HG03025 (cell line): ENCODE results near the gene CHRNG.
"Not testable (repeated sequence)": the region's sequence is repeated elsewhere in the genome, so short reads cannot be mapped to it uniquely, and the experiment has no call there.

ENCODE experiments used
- ATAC-seq: cut with Tn5 transposase; IDR thresholded peaks from one replicate; pipeline ENCODE4 v1.9.1; 2021; ENCODE audit warnings: mild to moderate bottlenecking, moderate library complexity; ENCODE audit not compliant: unreplicated experiment, low FRiP score

CHRNG gene

DNA sequence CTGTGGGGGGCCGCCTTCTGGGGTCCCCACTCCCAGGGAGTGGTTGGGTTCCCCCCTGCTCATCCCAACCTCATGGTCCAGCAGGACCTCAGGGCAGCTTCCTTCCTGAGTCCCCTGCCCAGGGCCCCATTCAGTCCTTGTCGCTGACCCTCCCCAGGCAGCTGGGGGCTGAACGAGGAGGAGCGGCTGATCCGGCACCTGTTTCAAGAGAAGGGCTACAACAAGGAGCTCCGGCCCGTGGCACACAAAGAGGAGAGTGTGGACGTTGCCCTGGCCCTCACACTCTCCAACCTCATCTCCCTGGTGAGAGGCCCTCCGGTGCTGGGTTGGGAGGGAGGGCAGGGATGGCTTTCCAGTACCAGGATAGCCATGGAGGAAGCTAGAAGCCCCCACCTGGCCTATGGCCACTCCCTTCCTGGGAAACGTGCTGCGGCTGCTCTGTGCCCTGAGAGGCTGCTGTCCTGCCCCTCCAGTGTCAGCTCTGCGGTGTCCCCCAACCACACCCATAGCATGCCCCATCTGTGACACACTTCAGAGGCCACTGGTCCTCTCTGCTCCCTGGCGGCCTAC is 13.0 kb upstream of the CHRNG start:
- no peak for ATAC-seq

DNA sequence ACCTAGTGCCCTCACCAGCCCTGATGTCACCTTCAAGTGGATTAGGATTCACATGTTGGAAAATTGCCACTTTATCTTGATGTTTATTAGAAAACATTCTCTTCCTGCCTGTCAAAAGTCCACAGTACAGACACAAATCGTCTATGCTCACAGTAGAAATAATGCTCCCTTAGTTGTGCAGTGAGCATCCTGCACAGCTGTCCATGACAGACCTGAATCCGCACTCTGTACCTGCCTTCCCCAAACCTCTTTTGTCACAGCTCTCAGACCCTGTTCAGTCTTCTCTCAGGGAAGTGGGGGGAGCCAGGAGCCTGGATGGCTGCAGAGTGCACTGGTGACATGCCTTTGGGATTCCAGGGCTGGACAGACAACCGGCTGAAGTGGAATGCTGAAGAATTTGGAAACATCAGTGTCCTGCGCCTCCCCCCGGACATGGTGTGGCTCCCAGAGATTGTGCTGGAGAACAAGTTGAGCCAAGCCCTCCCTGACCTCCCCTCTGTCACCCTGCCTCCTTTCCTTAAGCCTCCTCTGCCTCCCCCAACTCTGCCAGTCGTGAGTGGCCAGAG is 11.5 kb upstream of the CHRNG start:
- no peak for ATAC-seq

DNA sequence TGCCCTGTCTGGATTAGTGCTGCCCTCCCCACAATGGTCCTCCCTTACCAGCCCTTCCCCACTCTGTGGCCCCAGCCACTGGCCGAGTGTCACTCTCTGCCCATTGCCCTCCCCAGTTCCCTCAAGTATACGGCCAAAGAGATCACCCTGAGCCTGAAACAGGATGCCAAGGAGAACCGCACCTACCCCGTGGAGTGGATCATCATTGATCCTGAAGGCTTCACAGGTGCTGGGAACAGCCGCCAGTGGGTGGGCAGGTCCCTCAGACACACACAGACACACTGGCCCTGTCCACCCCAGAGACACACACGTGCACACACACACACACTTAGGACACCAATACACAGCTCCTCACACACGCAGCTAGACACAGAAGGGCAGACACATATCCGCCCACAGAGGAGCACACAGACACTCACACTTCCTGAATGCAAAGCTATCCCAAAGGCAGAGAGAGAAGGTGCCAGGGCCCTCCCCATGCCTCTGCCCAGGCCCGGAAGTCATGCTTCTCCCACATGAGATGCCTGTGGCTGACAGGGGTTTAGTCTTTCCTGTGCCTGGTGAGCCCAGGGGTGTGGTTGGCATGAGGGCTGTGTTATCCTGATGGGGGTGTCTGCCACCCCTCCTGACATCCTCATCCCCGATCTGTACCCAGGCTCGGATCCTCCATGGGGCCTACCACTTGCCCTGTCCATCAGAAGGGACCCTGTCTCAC is 10.6 kb upstream of the CHRNG start:
- ATAC-seq, result no peak

DNA sequence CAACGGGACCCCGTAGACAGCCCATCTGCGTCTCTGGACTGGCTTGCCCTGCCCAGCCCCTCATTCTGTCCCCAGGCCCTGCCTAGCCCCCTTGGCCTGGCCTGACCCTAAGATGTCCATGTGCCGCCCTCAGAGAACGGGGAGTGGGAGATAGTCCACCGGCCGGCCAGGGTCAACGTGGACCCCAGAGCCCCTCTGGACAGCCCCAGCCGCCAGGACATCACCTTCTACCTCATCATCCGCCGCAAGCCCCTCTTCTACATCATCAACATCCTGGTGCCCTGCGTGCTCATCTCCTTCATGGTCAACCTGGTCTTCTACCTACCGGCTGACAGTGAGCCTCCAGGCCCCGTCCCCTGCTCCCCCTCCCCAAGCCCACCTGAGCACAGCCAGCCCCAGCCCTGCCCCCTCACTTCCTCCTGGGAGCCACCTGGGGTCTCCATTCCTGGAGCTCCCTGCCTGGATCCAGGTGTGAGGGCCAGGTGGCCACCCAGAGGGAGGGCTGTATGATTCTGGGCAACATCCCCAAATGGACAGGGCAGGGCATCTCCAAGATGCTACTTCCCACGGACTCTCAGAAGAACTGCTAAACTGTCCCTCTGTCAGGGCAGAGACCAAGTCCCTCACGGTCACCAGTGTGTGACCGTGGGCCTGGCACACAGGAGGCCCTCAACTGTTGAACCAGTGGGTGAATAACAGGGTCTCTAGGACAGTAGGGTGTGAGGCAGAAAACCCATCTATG is 9.5 kb upstream of the CHRNG start:
- ATAC-seq, result no peak

DNA sequence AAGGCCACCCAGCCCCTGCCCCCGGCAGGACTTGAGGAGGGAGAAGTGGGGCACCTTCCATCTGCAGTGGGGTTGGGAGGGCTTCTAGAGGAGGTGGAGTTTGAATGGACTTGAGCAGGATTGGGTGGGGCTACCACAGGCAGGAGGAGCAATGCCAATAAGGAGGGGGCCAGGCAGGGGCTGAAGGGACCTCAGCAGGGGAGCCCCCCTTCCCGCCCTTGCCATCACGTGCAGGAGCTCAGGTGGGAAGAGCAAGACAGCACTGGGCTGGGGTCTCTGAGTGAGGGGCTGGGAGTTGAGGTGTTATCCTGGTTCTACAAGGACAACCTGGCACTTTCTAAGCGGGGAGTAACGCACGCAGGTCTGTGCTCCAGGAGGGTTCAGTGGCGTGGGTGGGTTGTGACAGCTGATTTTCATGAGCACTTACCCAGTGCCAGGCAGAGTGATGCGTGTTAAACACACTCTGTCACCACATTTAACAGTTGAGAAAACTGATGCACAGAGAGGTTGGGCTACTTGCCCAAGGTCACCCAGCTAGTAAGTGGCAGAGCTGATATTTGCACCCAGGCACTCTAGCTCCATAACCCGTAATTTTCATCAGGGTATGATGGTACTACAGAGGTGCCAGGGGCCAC is 8.7 kb upstream of the CHRNG start:
- ATAC-seq, result no peak

DNA sequence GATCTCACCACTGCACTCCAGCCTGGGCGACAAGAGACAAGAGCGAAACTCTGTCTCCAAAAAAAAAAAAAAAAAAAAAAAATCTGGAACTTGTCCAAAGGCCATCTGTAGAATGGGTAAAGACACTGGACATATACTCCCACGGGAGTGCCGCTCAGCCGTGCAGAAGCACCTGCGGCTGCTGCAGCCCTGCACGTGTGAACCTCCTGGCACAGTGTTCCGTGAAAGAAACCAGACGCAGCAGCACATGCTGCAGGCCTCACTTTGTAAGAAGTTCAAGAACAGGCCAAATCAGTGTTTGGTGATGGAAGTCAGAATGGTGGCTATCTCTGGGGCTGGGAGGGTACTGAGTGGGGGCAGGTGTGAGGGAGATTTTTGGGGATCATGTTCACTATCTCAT is 7.1 kb upstream of the CHRNG start:
- ATAC-seq, result no peak

DNA sequence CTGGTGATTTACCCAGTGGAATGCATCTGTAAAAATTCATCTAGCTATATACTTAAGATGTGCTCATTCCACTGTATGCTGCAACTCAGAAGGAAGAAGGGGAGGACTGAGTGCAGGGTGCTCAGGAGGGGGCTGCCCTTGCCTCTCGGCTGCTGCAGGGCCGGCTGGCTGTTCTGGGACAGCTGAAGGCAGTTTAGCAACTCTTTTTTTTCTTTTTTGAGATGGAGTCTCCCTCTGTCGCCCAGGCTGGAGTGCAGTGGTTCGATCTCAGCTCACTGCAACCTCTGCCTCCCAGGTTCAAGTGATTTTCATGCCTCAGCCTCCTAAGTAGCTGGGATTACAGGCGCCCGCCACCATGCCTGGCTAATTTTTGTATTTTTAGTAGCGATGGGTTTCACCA is 6.7 kb upstream of the CHRNG start:
- ATAC-seq, result not testable (repeated sequence)

DNA sequence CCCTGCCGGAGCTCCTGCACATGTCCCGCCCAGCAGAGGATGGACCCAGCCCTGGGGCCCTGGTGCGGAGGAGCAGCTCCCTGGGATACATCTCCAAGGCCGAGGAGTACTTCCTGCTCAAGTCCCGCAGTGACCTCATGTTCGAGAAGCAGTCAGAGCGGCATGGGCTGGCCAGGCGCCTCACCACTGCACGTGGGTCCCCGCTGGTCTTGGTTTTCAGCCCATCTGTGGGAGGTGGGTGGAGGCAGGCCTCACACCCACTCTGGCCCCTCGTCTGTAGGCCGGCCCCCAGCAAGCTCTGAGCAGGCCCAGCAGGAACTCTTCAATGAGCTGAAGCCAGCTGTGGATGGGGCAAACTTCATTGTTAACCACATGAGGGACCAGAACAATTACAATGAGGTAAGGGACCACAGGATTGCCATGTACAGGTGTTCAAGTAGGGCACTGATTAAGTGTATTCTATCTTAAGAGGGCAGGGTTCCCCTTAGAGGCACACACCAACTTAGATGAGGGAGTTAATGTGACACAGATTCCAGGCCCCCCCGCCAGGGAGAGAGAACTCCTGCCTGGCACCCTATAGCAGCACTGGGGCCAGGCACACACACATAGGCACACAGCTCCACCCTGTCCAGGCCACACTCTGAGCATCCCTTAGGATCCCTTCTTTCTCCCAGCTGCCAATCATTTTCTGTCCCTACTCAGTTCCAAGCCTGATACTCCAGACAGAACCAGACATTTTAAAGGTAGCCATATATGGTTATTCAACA is 5.4 kb upstream of the CHRNG start:
- no peak for ATAC-seq

DNA sequence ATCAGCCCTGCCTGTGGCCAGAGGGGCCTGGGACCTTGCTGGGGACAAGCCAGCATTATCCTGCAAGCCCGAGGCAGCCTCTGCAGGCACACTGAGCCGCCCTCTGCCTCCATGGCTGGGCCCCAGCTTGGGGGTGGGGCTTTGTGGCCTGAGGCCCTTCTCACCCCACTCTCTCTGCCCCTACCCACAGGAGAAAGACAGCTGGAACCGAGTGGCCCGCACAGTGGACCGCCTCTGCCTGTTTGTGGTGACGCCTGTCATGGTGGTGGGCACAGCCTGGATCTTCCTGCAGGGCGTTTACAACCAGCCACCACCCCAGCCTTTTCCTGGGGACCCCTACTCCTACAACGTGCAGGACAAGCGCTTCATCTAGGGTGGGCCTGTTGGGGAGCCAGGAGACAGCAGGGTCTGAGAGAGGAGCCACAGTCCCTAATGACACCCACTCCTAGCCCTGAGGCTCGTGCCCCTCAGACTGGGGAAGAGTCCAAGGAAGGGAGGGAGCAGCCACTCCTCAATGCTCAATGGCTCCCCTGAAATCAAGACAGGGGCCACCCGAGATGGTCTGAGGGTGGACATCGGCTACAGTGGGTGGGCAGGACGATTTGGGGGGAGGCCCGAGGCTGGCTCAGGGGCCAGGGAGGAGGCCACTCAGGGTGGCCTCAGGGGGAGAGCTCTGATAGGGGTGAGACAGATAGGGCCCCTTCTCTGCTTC is 4.4 kb upstream of the CHRNG start:
- ATAC-seq, result no peak

DNA sequence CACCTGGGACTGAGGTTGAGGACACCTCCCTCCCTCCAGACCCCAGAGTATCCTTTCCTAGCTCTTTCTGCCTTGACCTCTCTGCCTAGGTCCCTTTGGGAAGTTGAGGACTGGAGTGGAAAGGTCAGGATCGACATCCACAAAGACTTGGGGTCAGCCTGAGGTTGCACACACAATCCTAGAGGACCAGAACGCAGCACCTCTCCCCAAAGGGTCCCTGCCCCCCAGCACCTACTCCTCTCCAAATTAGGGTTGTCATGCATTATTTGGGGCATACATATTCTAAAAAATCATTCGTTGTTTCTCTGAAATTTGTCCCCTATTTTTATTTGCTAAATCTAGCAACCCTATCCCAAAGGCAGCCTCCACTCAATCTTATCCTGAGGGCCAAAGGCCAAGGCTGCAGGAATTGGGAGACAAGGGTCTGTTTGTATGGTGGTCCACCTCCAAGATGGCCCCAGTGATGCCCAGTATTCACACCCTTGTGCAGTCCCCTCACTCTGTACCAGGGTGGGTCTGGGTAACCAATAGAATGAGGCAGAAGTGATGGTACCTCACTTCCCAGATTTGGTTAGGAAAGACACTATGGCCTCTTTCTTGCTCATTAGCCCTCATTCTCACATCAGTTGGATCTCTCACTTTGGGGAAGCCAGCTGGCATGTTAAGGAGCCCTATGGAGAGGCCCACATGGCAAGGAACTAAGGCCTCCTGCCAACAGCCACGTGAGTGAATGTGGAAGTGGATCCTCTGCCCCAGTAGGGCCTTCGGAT is 3.5 kb upstream of the CHRNG start:
- no peak for ATAC-seq

DNA sequence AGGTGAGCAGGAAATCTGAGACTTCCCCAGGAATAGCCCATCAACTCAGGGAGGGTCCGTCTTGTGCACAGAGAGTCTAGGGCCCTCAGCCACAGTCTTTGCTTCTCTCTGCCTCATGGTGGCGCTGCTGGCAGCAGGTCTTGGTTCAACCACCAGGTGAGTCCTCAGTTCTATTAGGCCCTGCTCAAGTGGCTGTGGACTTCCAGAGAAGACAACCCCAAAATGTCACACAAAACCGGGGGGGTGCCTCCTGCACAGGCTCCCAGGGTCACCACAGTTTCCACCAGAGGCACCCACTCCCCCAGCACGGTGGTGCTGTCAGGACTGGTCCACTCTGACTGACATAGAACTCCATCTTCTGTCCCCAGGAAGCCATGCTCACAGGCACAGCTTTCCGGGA is 2.4 kb upstream of the CHRNG start:
- no peak for ATAC-seq

DNA sequence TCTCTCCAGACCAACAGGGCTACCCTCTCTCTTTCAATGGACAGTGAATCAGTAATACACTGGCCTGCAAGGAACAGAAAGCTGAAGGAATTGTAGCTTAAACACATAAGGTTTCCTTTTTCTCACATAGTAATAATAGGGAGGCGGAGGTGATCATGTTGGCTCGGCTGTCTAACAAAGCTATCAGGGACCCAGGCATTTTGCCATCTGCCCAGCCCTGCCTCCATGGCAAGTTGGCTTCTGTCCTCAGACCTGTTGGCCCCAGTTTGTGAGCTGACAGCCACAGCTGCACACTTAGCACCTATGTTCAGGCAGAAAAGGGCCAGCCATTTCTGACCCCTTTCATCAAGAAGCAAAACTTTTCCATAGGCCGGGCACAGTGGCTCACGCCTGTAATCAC is 2.0 kb upstream of the CHRNG start:
- ATAC-seq, result no peak

DNA sequence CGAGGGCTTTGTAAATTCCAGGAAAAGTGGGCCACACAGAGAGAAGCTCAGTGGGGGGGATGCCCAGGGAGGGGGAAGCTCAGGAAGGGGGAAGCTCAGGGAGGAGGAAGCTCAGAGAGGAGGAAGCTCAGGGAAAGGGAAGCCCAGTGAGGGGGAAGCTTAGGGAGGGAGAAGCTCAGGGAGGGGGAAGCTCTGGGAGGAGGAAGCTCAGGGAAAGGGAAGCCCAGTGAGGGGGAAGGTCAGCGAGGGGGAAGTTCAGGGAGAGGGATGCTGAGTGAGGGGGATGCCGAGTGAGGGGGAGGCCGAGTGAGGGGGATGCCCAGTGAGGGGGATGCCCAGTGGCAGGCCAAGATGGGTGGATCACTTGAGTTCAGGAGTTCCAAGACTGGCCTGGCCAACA is 821 bp upstream of the CHRNG start:
- ATAC-seq, result no peak

DNA sequence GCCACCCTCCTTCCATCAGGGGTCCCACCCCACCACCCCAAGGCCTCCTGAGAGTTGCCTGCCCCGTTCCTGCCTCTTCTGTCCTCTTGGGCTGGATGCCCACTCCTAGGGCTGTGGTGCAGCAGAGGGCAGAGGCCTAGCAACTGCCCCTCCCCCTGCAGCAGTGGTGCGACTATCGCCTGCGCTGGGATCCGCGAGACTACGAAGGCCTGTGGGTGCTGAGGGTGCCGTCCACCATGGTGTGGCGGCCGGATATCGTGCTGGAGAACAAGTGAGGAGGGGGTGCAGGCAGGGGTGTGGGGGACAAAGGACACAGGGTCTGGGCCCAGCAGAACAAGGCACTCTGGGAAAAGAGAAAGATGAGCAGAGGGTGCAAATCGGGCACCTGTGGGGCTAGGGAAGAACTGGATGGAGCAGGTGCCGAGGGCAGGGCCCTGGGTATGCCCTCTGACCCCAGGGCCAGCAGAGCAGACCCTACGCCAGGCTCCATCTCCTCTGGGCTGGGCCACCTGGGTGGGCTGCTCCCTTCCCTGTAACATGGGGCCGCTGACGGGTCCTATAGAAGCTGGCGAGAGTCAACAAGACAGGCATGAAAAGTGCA is 1.0 kb downstream of the CHRNG start:
- no peak for ATAC-seq

DNA sequence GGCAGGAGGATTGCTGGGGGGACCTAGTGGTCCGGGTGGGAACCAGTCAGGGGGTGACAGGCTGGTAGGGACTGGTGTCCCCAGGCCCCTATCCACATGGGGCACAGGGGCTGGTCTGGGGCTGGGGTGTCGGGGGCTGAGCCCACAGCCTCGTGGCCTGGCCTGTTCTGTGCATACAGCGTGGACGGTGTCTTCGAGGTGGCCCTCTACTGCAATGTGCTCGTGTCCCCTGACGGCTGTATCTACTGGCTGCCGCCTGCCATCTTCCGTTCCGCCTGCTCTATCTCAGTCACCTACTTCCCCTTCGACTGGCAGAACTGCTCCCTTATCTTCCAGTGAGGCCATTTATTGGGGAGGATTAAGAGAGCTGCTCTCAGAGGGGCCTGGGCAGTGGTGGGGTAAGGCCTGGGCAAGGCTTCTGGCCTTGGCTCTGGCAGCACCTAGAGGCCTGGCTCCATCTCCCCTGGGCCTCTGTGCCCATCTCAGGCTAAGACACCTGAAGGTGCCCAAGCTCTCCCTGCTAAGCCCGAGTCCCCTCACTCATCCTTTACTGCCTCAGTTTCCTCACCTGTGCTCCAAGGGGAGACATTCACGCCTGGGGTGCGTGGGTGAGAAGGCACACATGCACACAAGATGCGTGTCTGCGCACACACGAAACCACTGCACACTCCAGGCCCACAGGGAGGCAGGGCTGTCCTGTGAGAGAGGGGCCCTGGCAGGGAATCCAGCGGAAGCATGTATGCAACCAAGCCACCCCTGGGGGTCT is 1.9 kb downstream of the CHRNG start:
- ATAC-seq, result no peak

DNA sequence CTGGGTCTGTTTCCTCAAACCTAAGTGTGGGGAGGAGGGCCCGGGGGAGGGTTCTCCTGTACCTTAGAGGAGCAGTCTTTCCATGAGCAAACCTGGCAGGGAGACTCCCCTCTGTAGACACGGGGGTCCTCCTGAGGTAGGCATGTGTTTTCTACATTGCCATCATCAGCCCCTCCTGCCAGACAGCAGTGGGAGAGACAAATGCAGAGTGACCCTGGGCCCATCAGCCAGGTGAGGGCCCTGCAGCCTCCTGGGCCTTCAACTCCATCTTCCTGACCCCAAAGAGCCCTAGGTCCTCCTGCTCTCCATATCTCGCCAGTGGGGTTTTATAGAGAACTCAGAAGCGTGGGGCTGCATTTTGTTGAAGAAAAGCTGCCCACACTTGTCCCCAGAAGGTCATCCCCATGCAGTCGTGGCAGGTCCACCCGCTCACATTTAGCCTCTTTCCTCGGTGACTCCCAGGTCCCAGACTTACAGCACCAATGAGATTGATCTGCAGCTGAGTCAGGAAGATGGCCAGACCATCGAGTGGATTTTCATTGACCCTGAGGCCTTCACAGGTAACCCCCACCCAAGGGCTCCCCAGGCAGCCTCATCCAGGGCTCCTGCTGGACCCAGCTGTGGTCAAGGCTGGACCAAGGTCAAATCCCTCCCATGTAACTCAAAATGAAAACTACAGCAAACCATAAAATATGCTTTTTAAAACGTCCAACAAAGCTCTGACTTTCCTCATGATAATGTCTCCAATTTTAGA is 2.6 kb downstream of the CHRNG start:
- ATAC-seq, result no peak
